Muscle of arm (tissue), 12 donors: ENCODE results near the gene PET117. TPM values are rescaled to one million over a fixed set of nuclear protein-coding genes. Genes with fewer than 3 reads are reported as not detected.
A peak's percentile ranks its signal among the peaks of the same experiment; 100 is the strongest.
"Not testable (repeated sequence)": the region's sequence is repeated elsewhere in the genome, so short reads cannot be mapped to it uniquely, and the experiment has no call there.

ENCODE experiments used
- DNase-seq: peaks from one replicate; pipeline ENCODE4 v3.0.0-alpha.2; 2013
- polyA plus RNA-seq, 12 donors: library from polyadenylated mRNA; unstranded; fragments of 120-200 nt; gene quantifications; one replicate each; pipeline ENCODE4 v1.2.1, GENCODE V29; 2013; ENCODE audit not compliant: insufficient read length in 12 of 12

The PET117 gene
- polyA plus RNA-seq, 12 donors = 8.1 to 12.5 (median 10.2) TPM; not detected in 2

GRCh38 chr20:18144541-18145099 is 7.0 kb downstream of the PET117 start:
- no peak for DNase-seq

GRCh38 chr20:18154342-18154741 is 16.7 kb downstream of the PET117 start:
- DNase-seq = no peak

- DNase-seq = no peak
Observed at GRCh38 chr20:18156045-18156444, 18.4 kb downstream of the PET117 start.

- DNase-seq = no peak
Observed at GRCh38 chr20:18164356-18164755, 26.7 kb downstream of the PET117 start.

- DNase-seq = no peak
Observed at GRCh38 chr20:18165553-18165952, 27.9 kb downstream of the PET117 start.

GRCh38 chr20:18166241-18166881 is 28.7 kb downstream of the PET117 start:
- DNase-seq = no peak

GRCh38 chr20:18166950-18167349 is 29.3 kb downstream of the PET117 start:
- DNase-seq = no peak

GRCh38 chr20:18172379-18172778 is 34.7 kb downstream of the PET117 start:
- DNase-seq = no peak

GRCh38 chr20:18174906-18175683 is 37.4 kb downstream of the PET117 start:
- DNase-seq = no peak

GRCh38 chr20:18176318-18176785 is 38.7 kb downstream of the PET117 start:
- no peak for DNase-seq

GRCh38 chr20:18180366-18180765 is 42.7 kb downstream of the PET117 start:
- not testable (repeated sequence) for DNase-seq

GRCh38 chr20:18180815-18181214 is 43.2 kb downstream of the PET117 start:
- no peak for DNase-seq

GRCh38 chr20:18187020-18187419 is 49.4 kb downstream of the PET117 start:
- no peak for DNase-seq

- DNase-seq = peak; percentile 44
Observed at GRCh38 chr20:18188434-18188833, 50.8 kb downstream of the PET117 start.

- no peak for DNase-seq
Observed at GRCh38 chr20:18190338-18191233, 52.9 kb downstream of the PET117 start.

GRCh38 chr20:18191306-18191705 is 53.6 kb downstream of the PET117 start:
- no peak for DNase-seq

Other genes with a start within 250 kb of the PET117 start
- gene SNX5, start 169.1 kb upstream of the PET117 start, polyA plus RNA-seq = 100 to 1,000 TPM in 9 of 12 donors, 10 to 100 TPM in 2, not detected in 1; 86.1 to 144 (median 117) TPM
- gene MGME1, start 168.8 kb upstream of the PET117 start, polyA plus RNA-seq = 10 to 100 TPM in 11 of 12 donors, not detected in 1; 16.4 to 30.5 (median 20.5) TPM
- 1 to 10 TPM in 2 of 12 donors, under 1 TPM in 1, not detected in 9; 0.37 to 2.8 (median 1.2) TPM for gene OVOL2, start 79.9 kb upstream of the PET117 start, polyA plus RNA-seq
- 10 to 100 TPM in 11 of 12 donors, not detected in 1; 17.2 to 24.6 (median 19.5) TPM for gene KAT14, start within 50 bp of the PET117 start, polyA plus RNA-seq
- gene ZNF133, start 150.7 kb downstream of the PET117 start, polyA plus RNA-seq = 10 to 100 TPM in 10 of 12 donors, 1 to 10 TPM in 1, not detected in 1; 5.4 to 21.6 (median 14.3) TPM